ENCODE results near the gene SHC4.

SHC4 gene

DNA sequence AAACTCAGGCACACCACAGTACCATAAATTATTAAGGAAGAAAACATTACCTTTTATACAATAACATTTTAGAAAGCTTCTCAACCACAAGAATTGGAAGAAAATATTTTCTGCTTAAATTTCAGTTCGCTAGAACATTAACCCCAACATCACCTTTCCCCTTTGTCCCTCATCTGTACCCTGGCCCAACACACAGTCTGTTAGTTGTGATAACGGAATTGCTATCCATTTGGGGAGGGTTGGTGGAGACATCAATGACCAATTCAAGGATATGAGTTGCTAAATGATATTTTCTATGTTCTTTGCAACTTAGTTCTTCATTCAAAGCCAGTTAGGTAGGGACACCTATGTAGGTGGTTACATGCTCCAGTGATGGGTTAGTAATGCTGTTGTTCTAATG is 80.0 kb downstream of the SHC4 start:
- DNase-seq (ENCODE audit: low spot score): no peak
- TF ChIP-seq, protein P1, sequence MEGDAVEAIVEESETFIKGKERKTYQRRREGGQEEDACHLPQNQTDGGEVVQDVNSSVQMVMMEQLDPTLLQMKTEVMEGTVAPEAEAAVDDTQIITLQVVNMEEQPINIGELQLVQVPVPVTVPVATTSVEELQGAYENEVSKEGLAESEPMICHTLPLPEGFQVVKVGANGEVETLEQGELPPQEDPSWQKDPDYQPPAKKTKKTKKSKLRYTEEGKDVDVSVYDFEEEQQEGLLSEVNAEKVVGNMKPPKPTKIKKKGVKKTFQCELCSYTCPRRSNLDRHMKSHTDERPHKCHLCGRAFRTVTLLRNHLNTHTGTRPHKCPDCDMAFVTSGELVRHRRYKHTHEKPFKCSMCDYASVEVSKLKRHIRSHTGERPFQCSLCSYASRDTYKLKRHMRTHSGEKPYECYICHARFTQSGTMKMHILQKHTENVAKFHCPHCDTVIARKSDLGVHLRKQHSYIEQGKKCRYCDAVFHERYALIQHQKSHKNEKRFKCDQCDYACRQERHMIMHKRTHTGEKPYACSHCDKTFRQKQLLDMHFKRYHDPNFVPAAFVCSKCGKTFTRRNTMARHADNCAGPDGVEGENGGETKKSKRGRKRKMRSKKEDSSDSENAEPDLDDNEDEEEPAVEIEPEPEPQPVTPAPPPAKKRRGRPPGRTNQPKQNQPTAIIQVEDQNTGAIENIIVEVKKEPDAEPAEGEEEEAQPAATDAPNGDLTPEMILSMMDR (IDR thresholded peaks at IDR 0.05; ENCODE audit: borderline replicate concordance, control extremely low read depth, extremely low read depth, insufficient read depth, missing control alignments): no peak
- in situ Hi-C loops (cut with MboI; ENCODE audit: low sequenced_read_pairs, unreplicated experiment): no loop called here

DNA sequence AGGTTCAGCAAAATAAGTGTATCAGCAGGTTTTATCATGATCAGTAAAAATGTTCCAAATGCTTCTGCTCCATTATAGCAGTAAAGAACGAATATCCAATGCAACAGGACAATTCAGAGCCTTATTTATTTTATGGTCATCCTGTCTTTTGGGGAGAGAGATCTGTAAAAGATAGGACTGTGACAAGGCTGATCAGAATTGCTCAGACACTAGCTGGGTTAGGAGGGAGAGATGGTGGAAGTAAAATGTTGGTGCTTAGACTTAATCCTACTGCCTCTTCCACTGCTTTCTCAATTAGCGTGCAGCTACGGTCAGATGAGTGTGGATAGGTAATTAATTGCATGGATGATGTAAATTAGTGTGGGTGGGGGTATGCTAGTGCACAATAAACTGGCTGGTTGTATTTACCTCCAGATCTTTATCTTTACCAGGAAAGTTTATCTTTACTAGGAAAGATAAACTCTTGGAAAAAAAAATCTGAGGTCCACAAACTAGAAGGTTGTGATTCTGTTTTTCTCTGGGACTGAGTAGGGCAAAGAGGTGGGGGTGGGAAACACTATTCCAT is 83.6 kb downstream of the SHC4 start:
- DNase-seq (ENCODE audit: low spot score): no peak
- TF ChIP-seq, protein P1 (IDR thresholded peaks at IDR 0.05; ENCODE audit: borderline replicate concordance, control extremely low read depth, extremely low read depth, insufficient read depth, missing control alignments): no peak
- in situ Hi-C loops (cut with MboI; ENCODE audit: low sequenced_read_pairs, unreplicated experiment): no loop called here

DNA sequence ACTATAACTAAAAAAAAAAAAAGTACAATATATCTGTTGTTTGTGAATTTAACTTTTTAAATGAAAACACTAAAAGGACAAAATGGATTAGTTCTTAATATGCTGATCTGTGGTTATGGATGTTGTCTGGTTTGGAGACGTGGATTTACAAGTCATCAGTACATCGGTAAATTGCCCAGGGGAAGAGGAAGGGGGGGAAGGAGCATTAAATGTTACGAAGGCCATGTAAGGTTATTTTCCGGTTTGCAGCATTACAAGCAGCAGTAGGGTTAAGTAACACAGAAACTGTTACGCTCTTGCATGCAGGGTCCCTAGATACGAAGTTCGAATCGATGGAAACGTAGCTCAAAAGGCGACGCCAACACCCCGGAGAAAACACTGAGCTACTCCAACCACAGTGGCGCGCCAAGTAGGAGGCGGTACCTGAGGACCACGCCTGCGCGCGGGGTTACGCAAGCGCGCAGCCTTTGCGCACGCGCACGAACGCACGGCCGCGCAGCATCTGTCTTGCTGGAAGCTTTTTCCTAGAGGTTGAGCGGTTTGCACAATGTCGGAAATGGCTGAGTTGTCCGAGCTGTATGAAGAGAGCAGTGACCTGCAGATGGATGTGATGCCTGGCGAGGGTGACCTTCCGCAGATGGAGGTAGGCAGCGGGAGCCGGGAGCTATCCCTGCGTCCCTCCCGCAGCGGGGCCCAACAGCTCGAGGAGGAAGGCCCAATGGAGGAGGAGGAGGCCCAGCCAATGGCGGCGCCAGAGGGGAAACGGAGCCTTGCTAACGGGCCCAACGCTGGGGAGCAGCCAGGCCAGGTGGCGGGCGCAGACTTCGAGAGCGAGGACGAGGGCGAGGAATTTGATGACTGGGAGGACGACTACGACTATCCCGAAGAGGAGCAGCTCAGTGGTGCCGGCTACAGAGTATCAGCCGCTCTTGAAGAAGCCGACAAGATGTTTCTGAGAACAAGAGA is 85.8 kb downstream of the SHC4 start, which contains the start of gene EID1:
Gene EID1 (plus strand): TSS at position 505 of the 966 bp plus-strand sequence. CDS start 43 bp downstream, at position 548.
- in situ Hi-C loops (cut with MboI; ENCODE audit: low sequenced_read_pairs, unreplicated experiment): no loop called here
- TF ChIP-seq, protein P1 (IDR thresholded peaks at IDR 0.05; ENCODE audit: borderline replicate concordance, control extremely low read depth, extremely low read depth, insufficient read depth, missing control alignments): no peak

DNA sequence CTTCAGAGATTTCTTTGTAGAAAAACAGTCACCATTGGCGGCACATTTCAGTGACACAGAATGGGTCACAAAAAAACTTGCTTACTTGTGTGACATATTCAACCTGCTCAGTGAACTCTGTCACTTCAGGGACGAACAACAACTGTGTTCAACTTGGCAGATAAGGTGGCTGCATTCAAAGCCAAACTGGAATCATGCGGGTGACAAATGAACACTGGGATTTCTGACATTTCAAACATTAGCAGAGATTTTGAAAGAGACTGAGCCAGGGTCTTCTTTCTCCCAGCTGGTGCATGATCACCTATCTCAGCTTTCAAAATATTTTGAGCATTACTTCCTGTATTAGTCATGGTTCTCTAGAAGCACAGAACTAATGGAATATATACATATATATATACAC is 87.7 kb downstream of the SHC4 start:
- no peak for DNase-seq (ENCODE audit: low spot score)
- TF ChIP-seq, protein P1 (IDR thresholded peaks at IDR 0.05; ENCODE audit: borderline replicate concordance, control extremely low read depth, extremely low read depth, insufficient read depth, missing control alignments): no peak
- in situ Hi-C loops (cut with MboI; ENCODE audit: low sequenced_read_pairs, unreplicated experiment): no loop called here

More for the DNA sequence above, 85.8 kb downstream of the SHC4 start, which contains the start of gene EID1:
- peak; percentile 90 for DNase-seq (ENCODE audit: low spot score)

DNA sequence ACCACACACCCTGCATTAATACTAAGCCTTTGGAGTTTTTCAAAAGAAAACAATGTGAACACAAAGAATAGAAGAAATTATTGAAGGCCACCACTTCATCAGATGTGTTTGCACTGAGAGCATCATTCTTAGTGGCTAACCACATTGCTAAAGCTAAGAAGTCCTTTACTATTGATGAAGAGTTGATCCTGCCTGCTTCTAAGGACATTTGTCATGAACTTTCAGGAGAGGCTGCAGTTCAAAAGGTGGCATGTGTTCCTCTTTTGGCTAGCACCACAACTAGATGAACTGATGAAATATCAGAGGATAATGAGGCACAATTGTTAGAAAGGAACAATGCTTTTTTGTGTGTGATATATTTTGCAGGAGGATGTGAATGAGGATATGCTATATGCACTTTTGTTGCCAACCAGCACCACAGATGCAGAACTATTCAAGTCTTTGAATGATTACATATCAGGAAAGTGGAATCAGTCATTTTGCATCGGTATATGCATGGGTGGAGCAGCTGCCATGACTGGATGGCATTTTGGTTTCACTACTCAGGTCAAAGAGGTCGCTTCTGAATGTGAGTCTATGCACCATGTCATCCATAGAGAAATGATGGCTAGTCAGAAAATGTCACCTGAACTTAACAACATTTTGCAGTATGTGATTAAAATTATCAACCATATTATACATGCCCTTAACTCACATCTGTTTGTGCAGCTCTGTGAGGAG is 88.3 kb downstream of the SHC4 start:
- in situ Hi-C loops (cut with MboI; ENCODE audit: low sequenced_read_pairs, unreplicated experiment): no loop called here
- DNase-seq (ENCODE audit: low spot score): no peak

More for the DNA sequence above, 88.3 kb downstream of the SHC4 start:
- TF ChIP-seq, protein P1 (IDR thresholded peaks at IDR 0.05; ENCODE audit: borderline replicate concordance, control extremely low read depth, extremely low read depth, insufficient read depth, missing control alignments): no peak
